SKM-1 (cell line): ENCODE measurements around the gene RAB3C.

Experiments used
- DNase-seq: peaks from one replicate; lab custom pipeline; 2025; ENCODE audit not compliant: unreplicated experiment; lab: John Stamatoyannopoulos, UW

The RAB3C gene

GRCh38 chr5:58765058-58765457 is 182.2 kb downstream of the RAB3C start:
- DNase-seq = no peak

- DNase-seq = no peak
These were observed 184.2 kb downstream of the RAB3C start for GRCh38 chr5:58767104-58767503.

GRCh38 chr5:58770136-58770535 is 187.3 kb downstream of the RAB3C start:
- no peak for DNase-seq

GRCh38 chr5:58771796-58772195 is 188.9 kb downstream of the RAB3C start:
- DNase-seq = no peak

- no peak for DNase-seq
These were observed 191.0 kb downstream of the RAB3C start for GRCh38 chr5:58773744-58774441.

- no peak for DNase-seq
These were observed 192.1 kb downstream of the RAB3C start for GRCh38 chr5:58774937-58775336.

GRCh38 chr5:58775701-58776262 is 192.9 kb downstream of the RAB3C start:
- DNase-seq = peak; percentile 24

GRCh38 chr5:58776559-58776958 is 193.7 kb downstream of the RAB3C start:
- DNase-seq = no peak

GRCh38 chr5:58778888-58779287 is 196.0 kb downstream of the RAB3C start:
- no peak for DNase-seq

GRCh38 chr5:58786035-58786434 is 203.2 kb downstream of the RAB3C start:
- no peak for DNase-seq

GRCh38 chr5:58786711-58787303 is 203.9 kb downstream of the RAB3C start:
- no peak for DNase-seq

GRCh38 chr5:58787987-58788386 is 205.1 kb downstream of the RAB3C start:
- DNase-seq = no peak

GRCh38 chr5:58793888-58794657 is 211.2 kb downstream of the RAB3C start:
- no peak for DNase-seq

GRCh38 chr5:58794875-58795274 is 212.0 kb downstream of the RAB3C start:
- DNase-seq = no peak

GRCh38 chr5:58795327-58795726 is 212.5 kb downstream of the RAB3C start:
- no peak for DNase-seq

- DNase-seq = no peak
These were observed 214.1 kb downstream of the RAB3C start for GRCh38 chr5:58797021-58797420.

- DNase-seq = no peak
These were observed 217.5 kb downstream of the RAB3C start for GRCh38 chr5:58800356-58800755.

GRCh38 chr5:58800861-58801540 is 218.1 kb downstream of the RAB3C start:
- DNase-seq = no peak

GRCh38 chr5:58803056-58803455 is 220.2 kb downstream of the RAB3C start:
- no peak for DNase-seq

- no peak for DNase-seq
These were observed 221.4 kb downstream of the RAB3C start for GRCh38 chr5:58804291-58804690.

- DNase-seq = no peak
These were observed 227.2 kb downstream of the RAB3C start for GRCh38 chr5:58810086-58810485.
